Cerebellar nuclear complex (tissue), 1 donor: ENCODE data around the gene ARID3C.

Source experiments
- DNase-seq, 2 experiments: peaks; one replicate each; lab custom pipeline; 2025; lab: John Stamatoyannopoulos, UW

The ARID3C gene

GRCh38 chr9:34594177-34594576 is 34.7 kb downstream of the ARID3C start:
- DNase-seq = no peak

GRCh38 chr9:34592895-34593601 is 35.8 kb downstream of the ARID3C start:
- no peak for DNase-seq

- DNase-seq = no peak
Observed at GRCh38 chr9:34591917-34592866, 36.7 kb downstream of the ARID3C start.

- peak in 1 of 2 experiments; percentile 52 for DNase-seq
Observed at GRCh38 chr9:34591248-34591916, 37.5 kb downstream of the ARID3C start.

- no peak for DNase-seq
Observed at GRCh38 chr9:34590381-34591247, 38.3 kb downstream of the ARID3C start.

- DNase-seq = peak in 1 of 2 experiments; percentile 27
Observed at GRCh38 chr9:34589636-34590380, 39.1 kb downstream of the ARID3C start, which contains the start of gene CNTFR. Gene CNTFR, minus strand, starts transcription at chr9:34589724. Its CDS starts 20,743 bp downstream, at chr9:34568981.

- no peak for DNase-seq
Observed at GRCh38 chr9:34588671-34589635, 39.9 kb downstream of the ARID3C start.

- DNase-seq = no peak
Observed at GRCh38 chr9:34587271-34587670, 41.6 kb downstream of the ARID3C start.

- DNase-seq = no peak
Observed at GRCh38 chr9:34585946-34586669, 42.8 kb downstream of the ARID3C start.

- no peak for DNase-seq
Observed at GRCh38 chr9:34584970-34585369, 43.9 kb downstream of the ARID3C start.

- DNase-seq = no peak
Observed at GRCh38 chr9:34582787-34583186, 46.1 kb downstream of the ARID3C start.

- DNase-seq = no peak
Observed at GRCh38 chr9:34581318-34581717, 47.5 kb downstream of the ARID3C start.

- no peak for DNase-seq
Observed at GRCh38 chr9:34580358-34580757, 48.5 kb downstream of the ARID3C start.

- DNase-seq = no peak
Observed at GRCh38 chr9:34579808-34580163, 49.1 kb downstream of the ARID3C start.

GRCh38 chr9:34579104-34579807 is 49.6 kb downstream of the ARID3C start:
- no peak for DNase-seq

GRCh38 chr9:34578241-34579103 is 50.4 kb downstream of the ARID3C start:
- DNase-seq = no peak
